GM21825 (cell line): ENCODE results near the gene MRPL34.

Experiments
- ATAC-seq: cut with Tn5 transposase; IDR thresholded peaks from one replicate; pipeline ENCODE4 v1.9.1; 2021; ENCODE audit warnings: mild to moderate bottlenecking, moderate library complexity; ENCODE audit not compliant: unreplicated experiment

Gene MRPL34

GRCh38 chr19:17309198-17309964 is 3.7 kb downstream of the MRPL34 start, which contains the start of gene DDA1:
DDA1 (plus strand) TSS chr19:17309563; CDS start chr19:17309655, 92 bp downstream.
- ATAC-seq = peak; percentile 42

GRCh38 chr19:17309965-17310461 is 4.3 kb downstream of the MRPL34 start:
- ATAC-seq = no peak

GRCh38 chr19:17311455-17312188 is 6.0 kb downstream of the MRPL34 start:
- no peak for ATAC-seq

GRCh38 chr19:17312189-17313113 is 6.8 kb downstream of the MRPL34 start:
- ATAC-seq = no peak

- ATAC-seq = no peak
These were observed 8.4 kb downstream of the MRPL34 start for GRCh38 chr19:17314007-17314593.

GRCh38 chr19:17318966-17319365 is 13.3 kb downstream of the MRPL34 start:
- ATAC-seq = no peak

- no peak for ATAC-seq
These were observed 14.0 kb downstream of the MRPL34 start for GRCh38 chr19:17319473-17320238.

GRCh38 chr19:17320435-17320834 is 14.8 kb downstream of the MRPL34 start:
- ATAC-seq = no peak

- ATAC-seq = no peak
These were observed 16.2 kb downstream of the MRPL34 start for GRCh38 chr19:17321655-17322489.

- ATAC-seq = no peak
These were observed 17.2 kb downstream of the MRPL34 start for GRCh38 chr19:17322854-17323253.

- no peak for ATAC-seq
These were observed 17.8 kb downstream of the MRPL34 start for GRCh38 chr19:17323300-17323963.

GRCh38 chr19:17323964-17324332 is 18.3 kb downstream of the MRPL34 start:
- ATAC-seq = no peak

- no peak for ATAC-seq
These were observed 18.9 kb downstream of the MRPL34 start for GRCh38 chr19:17324357-17325114.

- no peak for ATAC-seq
These were observed 19.5 kb downstream of the MRPL34 start for GRCh38 chr19:17325133-17325532.

- no peak for ATAC-seq
These were observed 20.4 kb downstream of the MRPL34 start for GRCh38 chr19:17325881-17326594.

GRCh38 chr19:17326595-17326966 is 20.9 kb downstream of the MRPL34 start:
- ATAC-seq = no peak

GRCh38 chr19:17327068-17327653 is 21.5 kb downstream of the MRPL34 start:
- no peak for ATAC-seq
